Choroid plexus epithelial cell (primary cell): ENCODE results near the gene CDV3.

ENCODE experiments used
- DNase-seq: peaks from one replicate; pipeline ENCODE4 v3.0.0-alpha.2; 2010; ENCODE audit warnings: low read depth
- H3K4me3 ChIP-seq: 2 replicates; pipeline ENCODE4 v1.5.1; 2011; ENCODE audit warnings: low read depth, mild to moderate bottlenecking, control low read depth, low read length, moderate library complexity
- CTCF ChIP-seq: conservative IDR thresholded peaks from 2 replicates; pipeline ENCODE4 v1.5.1; 2011; ENCODE audit warnings: low read depth, mild to moderate bottlenecking, control low read depth, inconsistent platforms, low read length, moderate library complexity

The CDV3 gene

DNA sequence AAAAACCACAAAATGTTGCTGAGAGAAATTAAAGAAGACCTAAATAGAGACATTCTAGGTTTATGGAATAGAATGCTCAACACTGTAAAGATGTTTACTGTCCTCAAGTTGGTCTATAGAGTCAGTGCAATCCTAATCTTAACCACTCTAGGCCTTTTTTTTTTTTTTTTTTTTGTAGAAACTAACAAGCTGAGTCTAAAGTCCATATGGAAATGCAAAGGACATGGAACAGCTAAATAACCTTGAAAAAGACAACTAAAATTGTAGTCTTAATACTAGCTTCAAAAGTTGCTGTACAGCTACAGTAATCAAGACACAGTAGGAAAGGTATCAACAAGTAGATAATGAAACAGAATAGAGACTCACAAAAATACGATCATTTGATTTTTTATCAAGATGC lies 32.9 kb downstream of the CDV3 start:
- no peak overlapping the region for H3K4me3 ChIP-seq
- TF ChIP-seq CTCF: no peak
- no peak for DNase-seq

GRCh38 chr3:133606902-133607301 lies 33.4 kb downstream of the CDV3 start:
- no peak overlapping the region for H3K4me3 ChIP-seq
- no peak for TF ChIP-seq CTCF
- DNase-seq: no peak

- no peak for TF ChIP-seq CTCF
- H3K4me3 ChIP-seq: no peak overlapping the region
- no peak for DNase-seq
Measured at GRCh38 chr3:133607816-133608215, 34.3 kb downstream of the CDV3 start.

DNA sequence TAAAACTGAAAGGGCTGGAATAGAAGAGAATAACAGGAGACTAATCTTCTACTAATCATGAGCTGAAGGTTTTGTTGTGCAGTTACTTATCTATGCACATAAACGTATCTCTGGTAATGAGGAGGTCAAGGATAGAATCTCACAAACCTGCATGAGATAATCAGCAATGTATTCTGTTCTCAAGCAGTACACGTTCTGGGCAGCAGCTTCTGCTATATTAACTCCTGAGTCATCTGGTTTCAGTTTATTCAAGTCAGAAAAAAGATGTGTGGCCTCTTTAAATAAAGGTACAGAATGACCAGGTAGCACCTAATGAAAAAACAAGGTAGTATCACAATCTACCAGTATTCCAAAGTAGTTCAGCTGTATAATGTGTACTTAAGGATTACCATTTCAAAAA lies 34.9 kb downstream of the CDV3 start:
- no peak overlapping the region for H3K4me3 ChIP-seq
- peak; percentile 44 for DNase-seq
- TF ChIP-seq CTCF: no peak

DNA sequence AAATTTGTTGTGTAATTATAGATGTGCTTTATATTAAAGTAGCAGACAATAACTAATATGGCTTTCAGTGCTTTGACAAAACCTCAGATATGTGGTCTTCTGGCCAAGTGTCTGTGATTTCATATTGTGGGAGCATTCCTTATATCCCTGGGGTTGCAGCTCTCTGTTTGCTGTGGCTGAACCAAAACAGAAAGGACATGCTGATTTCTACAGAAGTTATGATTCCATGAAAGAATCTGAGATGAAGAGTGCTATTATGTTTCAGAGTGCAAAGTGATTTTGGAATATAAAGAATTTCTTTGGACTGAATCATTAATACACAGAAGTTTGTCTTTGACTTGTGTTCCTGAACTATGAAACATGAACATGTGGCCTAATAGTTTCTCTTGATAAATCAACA lies 36.5 kb downstream of the CDV3 start:
- no peak for TF ChIP-seq CTCF
- H3K4me3 ChIP-seq: no peak overlapping the region
- DNase-seq: peak; percentile 64

- H3K4me3 ChIP-seq: no peak overlapping the region
- DNase-seq: no peak
- TF ChIP-seq CTCF: no peak
Measured at GRCh38 chr3:133611534-133611933, 38.0 kb downstream of the CDV3 start.

GRCh38 chr3:133620066-133620784 lies 46.7 kb downstream of the CDV3 start:
- DNase-seq: no peak
- no peak for TF ChIP-seq CTCF
- no peak overlapping the region for H3K4me3 ChIP-seq
